NT2/D1 (cell line): ENCODE results near the gene DRAXIN.

ENCODE experiments used
- SUZ12 ChIP-seq: IDR thresholded peaks from 2 replicates; pipeline ENCODE4 v1.6.1; 2011; ENCODE audit not compliant: insufficient read length, insufficient read depth; ENCODE audit errors: extremely low read depth
- YY1 ChIP-seq: IDR thresholded peaks from 2 replicates; pipeline ENCODE4 v1.6.1; 2011; ENCODE audit not compliant: insufficient read length, insufficient read depth
- ZNF274 ChIP-seq: IDR thresholded peaks from 2 replicates; pipeline ENCODE4 v1.6.1; 2011; ENCODE audit warnings: mild to moderate bottlenecking, low read depth, low read length

DNA sequence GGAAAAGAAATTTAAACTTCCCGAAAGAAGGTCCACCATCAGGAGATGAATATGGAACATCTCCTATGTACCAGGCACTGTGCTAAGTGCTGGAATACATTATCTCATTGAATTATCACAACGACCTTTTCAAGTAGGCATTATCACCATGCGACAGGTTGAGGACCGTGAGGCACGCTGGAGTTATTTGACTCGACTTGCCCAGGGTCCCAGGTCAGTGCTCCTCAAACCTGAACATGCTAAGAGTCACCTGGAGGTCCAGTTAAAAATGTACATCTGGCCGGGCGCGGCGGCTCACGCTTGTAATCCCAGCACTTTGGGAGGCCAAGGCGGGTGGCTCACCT lies 28.5 kb downstream of the DRAXIN start:
- TF ChIP-seq YY1 (no peak), ZNF274 (no peak), SUZ12 (no peak)
